H1 (cell line): ENCODE data around the gene FOXO1. TPM values are rescaled to one million over a fixed set of nuclear protein-coding genes. Genes with fewer than 3 reads are reported as not detected.

ENCODE experiments used
- ATF3 ChIP-seq: IDR thresholded peaks from 2 replicates; pipeline ENCODE4 v1.6.1; 2011; ENCODE audit warnings: low read depth, mild to moderate bottlenecking, low read length; ENCODE audit not compliant: insufficient read depth
- BCL11A ChIP-seq, 2 experiments: IDR thresholded peaks; one replicate each; pipeline ENCODE4 v1.6.1; 2011; ENCODE audit warnings: low read depth in 2 of 2, low read length in 2 of 2, mild to moderate bottlenecking in 2 of 2
- CHD1 ChIP-seq: IDR thresholded peaks from 2 replicates; pipeline ENCODE4 v1.6.1; 2012; ENCODE audit warnings: low read depth, low read length, improper control_type of control experiment
- FOSL1 ChIP-seq: IDR thresholded peaks from 2 replicates; pipeline ENCODE4 v1.6.1; 2011; ENCODE audit warnings: mild to moderate bottlenecking, low read depth, low read length, moderate library complexity; ENCODE audit not compliant: insufficient read depth
- JUND ChIP-seq: IDR thresholded peaks from 2 replicates; pipeline ENCODE4 v1.6.1; 2011; ENCODE audit warnings: mild to moderate bottlenecking, improper control_type of control experiment, low read length
- SIX5 ChIP-seq: IDR thresholded peaks from 2 replicates; pipeline ENCODE4 v1.6.1; 2011; ENCODE audit warnings: mild to moderate bottlenecking, low read depth, low read length
- TBP ChIP-seq: IDR thresholded peaks from 2 replicates; pipeline ENCODE4 v1.6.1; 2011; ENCODE audit warnings: low read depth, low read length, improper control_type of control experiment
- polyA plus RNA-seq, 7 experiments: library from polyadenylated mRNA; depleted of rRNA in 3 of 7; stranded (reverse) in 5 of 7; unstranded in 2 of 7; fragments of >200 nt in 5 of 7; fragments of 200-250 nt in 2 of 7; gene quantifications; 1 replicate in 5 of 7; 2 replicates in 1 of 7; 4 replicates in 1 of 7; pipeline versions ENCODE4 v1.2.1 to v1.2.3, GENCODE V29; 2011 to 2013; ENCODE audit warnings: missing spikeins in 2 of 7, mixed read lengths in 2 of 7
- total RNA-seq: library from RNA; stranded (reverse); fragmentation: NEBNext Ultra II Directional; extraction: Animal tissue kit (Norgen Biotek cat#: 25700); gene quantifications from 2 replicates; pipeline ENCODE4 v1.2.1, GENCODE V29; 2021

The FOXO1 gene
- total and polyA plus RNA-seq, 2 of the 8 experiments (the other 6 are each of a cell fraction or from before 2014, with no cell fraction given) = 35.3 to 56.9 TPM

GRCh38 chr13:40571338-40571963 is 95.0 kb downstream of the FOXO1 start (continued):
- TF ChIP-seq FOSL1 (no peak), BCL11A (IDR thresholded peaks at IDR 0.05; ENCODE audit: low read depth in 2 of 2, low read length in 2 of 2) (no peak), TBP (no peak), CHD1 (no peak), ATF3 (no peak), JUND (no peak), SIX5 (no peak)
